Measurements from ENCODE around the gene RNFT1.
"Not testable (repeated sequence)": the region's sequence is repeated elsewhere in the genome, so short reads cannot be mapped to it uniquely, and the experiment has no call there.

RNFT1 gene, protein sequence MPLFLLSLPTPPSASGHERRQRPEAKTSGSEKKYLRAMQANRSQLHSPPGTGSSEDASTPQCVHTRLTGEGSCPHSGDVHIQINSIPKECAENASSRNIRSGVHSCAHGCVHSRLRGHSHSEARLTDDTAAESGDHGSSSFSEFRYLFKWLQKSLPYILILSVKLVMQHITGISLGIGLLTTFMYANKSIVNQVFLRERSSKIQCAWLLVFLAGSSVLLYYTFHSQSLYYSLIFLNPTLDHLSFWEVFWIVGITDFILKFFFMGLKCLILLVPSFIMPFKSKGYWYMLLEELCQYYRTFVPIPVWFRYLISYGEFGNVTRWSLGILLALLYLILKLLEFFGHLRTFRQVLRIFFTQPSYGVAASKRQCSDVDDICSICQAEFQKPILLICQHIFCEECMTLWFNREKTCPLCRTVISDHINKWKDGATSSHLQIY

DNA sequence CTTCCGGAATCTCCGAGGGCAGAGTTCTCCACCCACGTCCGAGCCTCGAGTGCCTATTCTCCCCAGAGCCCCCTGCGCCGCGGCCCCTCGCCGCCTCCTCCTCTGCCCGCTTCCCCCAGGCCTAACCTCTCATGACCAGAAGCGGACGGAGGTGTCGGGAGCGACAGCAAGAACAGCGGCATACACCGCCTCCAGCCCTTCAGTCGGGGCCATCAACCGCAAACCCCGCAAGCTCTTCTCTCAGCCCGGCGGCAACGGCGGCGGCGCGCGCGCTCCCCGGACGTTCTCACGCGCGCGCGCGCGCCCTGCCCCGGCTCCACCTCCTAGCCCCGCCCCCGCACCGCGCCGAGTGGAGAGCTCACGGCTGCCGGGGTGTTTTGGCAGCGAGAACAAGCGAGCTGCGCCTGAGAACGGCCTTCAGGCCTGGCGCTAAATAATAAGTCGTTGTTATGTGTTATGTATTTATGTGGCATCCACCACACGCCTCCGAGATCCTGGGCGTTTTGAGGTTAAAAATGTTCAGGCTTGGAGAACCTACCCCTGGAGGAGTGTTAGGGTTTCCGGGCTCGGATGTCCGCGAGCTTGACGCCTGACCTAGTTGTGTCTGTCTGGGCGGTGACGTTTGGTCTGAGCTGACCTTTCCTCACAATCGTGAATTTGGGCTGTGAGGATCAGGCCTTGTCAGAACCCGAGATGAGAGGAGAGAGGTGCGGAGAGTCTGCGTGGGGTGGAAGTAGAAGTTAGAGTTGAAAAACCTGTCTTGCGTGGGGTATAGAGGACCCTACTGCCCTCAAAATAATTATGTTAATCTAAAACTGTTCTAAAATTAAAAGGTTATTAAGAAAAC is at the start of gene RNFT1:
Gene RNFT1 (minus strand): TSS at position 259 of the 847 bp plus-strand sequence. CDS start 77 bp downstream, at position 182.
- H3K4me3 ChIP-seq (ENCODE audit: low read depth, low read length): peak within 1 kb of the TSS; percentile 98
- TF ChIP-seq, protein P1, sequence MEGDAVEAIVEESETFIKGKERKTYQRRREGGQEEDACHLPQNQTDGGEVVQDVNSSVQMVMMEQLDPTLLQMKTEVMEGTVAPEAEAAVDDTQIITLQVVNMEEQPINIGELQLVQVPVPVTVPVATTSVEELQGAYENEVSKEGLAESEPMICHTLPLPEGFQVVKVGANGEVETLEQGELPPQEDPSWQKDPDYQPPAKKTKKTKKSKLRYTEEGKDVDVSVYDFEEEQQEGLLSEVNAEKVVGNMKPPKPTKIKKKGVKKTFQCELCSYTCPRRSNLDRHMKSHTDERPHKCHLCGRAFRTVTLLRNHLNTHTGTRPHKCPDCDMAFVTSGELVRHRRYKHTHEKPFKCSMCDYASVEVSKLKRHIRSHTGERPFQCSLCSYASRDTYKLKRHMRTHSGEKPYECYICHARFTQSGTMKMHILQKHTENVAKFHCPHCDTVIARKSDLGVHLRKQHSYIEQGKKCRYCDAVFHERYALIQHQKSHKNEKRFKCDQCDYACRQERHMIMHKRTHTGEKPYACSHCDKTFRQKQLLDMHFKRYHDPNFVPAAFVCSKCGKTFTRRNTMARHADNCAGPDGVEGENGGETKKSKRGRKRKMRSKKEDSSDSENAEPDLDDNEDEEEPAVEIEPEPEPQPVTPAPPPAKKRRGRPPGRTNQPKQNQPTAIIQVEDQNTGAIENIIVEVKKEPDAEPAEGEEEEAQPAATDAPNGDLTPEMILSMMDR (IDR thresholded peaks at IDR 0.05; ENCODE audit: insufficient read depth, low read depth, low read length, missing control alignments): no peak
- DNase-seq (ENCODE audit: low read depth): peak; percentile 89

- DNase-seq (ENCODE audit: low read depth); H3K4me3 ChIP-seq (ENCODE audit: low read depth, low read length): not testable (repeated sequence)
These were observed 44.8 kb upstream of the RNFT1 start for GRCh38 chr17:60009326-60009725.

- not testable (repeated sequence) for DNase-seq (ENCODE audit: low read depth); H3K4me3 ChIP-seq (ENCODE audit: low read depth, low read length)
These were observed 43.8 kb upstream of the RNFT1 start for GRCh38 chr17:60008377-60008776.

DNA sequence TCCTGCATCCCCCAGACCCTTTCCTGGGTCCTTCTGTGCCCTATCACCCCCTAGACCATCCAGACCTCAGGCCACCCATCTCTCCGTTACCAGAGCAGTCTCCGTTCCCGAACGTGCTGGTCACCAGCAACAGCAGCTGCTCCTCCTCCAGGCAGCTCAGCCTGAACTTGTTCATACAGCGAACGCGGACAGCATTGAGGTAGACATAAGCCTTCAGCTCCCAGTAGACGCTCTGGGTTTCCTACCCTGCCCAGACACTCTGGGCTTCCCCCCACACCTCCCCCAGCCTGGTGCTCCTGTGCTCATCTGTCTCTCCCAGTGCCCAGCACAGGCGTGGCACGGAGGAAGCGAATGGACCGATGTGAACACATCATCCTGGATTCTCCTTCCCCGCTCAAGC is 41.6 kb upstream of the RNFT1 start:
- H3K4me3 ChIP-seq (ENCODE audit: low read depth, low read length): no peak overlapping the region
- TF ChIP-seq, protein P1 (IDR thresholded peaks at IDR 0.05; ENCODE audit: insufficient read depth, low read depth, low read length, missing control alignments): no peak
- no peak for DNase-seq (ENCODE audit: low read depth)

DNA sequence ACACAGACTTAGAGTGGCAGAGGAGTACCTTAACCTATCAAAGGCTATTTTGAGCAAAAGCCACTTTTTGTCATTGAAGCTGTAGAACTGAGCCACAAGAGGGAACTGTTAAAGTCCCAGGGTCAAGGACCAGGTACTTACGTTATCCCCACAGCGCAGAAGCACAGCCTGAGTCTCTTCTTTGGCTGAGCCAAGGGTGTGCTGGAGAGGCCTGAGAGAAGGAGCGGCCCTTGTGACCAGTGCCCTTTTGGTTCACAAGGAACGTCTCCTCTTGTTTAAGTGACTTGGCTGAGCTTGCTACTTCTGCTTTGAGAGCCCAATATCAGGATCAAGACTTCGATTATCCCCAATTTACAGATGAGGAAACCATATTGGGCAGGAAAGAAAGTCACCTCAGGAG is 40.0 kb upstream of the RNFT1 start:
- not testable (repeated sequence) for DNase-seq (ENCODE audit: low read depth)

GRCh38 chr17:60002405-60002804 is 37.9 kb upstream of the RNFT1 start:
- not testable (repeated sequence) for H3K4me3 ChIP-seq (ENCODE audit: low read depth, low read length); DNase-seq (ENCODE audit: low read depth)

More for the DNA sequence above, 40.0 kb upstream of the RNFT1 start:
- H3K4me3 ChIP-seq (ENCODE audit: low read depth, low read length): not testable (repeated sequence)

- not testable (repeated sequence) for DNase-seq (ENCODE audit: low read depth)
These were observed 32.1 kb upstream of the RNFT1 start for GRCh38 chr17:59996608-59997007.

GRCh38 chr17:59975166-59975565 is 10.6 kb upstream of the RNFT1 start:
- H3K4me3 ChIP-seq (ENCODE audit: low read depth, low read length); DNase-seq (ENCODE audit: low read depth): not testable (repeated sequence)

More at GRCh38 chr17:59996608-59997007, 32.1 kb upstream of the RNFT1 start:
- not testable (repeated sequence) for H3K4me3 ChIP-seq (ENCODE audit: low read depth, low read length)

GRCh38 chr17:59973483-59973882 is 8.9 kb upstream of the RNFT1 start:
- H3K4me3 ChIP-seq (ENCODE audit: low read depth, low read length); DNase-seq (ENCODE audit: low read depth): not testable (repeated sequence)

DNA sequence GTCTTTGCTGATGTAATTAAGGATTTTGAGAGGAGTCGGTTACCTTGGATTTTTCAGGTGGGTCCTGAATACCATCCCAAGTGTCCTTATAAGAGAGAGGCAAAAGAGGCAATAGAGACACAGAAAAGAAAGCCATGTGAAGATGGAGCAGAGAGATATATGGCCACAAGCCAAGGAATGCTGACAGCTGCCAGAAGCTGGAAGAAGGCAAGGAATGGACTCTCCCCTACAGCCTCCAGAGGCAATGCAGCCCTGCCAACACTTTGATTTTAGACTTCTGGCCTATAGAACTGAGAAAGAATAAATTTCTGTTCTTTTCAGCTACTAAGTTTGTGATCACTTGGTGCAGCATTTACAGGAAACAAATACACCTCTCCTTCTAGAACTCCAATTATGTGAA is 8.2 kb upstream of the RNFT1 start:
- DNase-seq (ENCODE audit: low read depth): no peak
- H3K4me3 ChIP-seq (ENCODE audit: low read depth, low read length): no peak overlapping the region
- TF ChIP-seq, protein P1 (IDR thresholded peaks at IDR 0.05; ENCODE audit: insufficient read depth, low read depth, low read length, missing control alignments): no peak

GRCh38 chr17:59971771-59972170 is 7.2 kb upstream of the RNFT1 start:
- not testable (repeated sequence) for DNase-seq (ENCODE audit: low read depth); H3K4me3 ChIP-seq (ENCODE audit: low read depth, low read length)
